ENCODE measurements around the gene DPT.

DPT gene

DNA sequence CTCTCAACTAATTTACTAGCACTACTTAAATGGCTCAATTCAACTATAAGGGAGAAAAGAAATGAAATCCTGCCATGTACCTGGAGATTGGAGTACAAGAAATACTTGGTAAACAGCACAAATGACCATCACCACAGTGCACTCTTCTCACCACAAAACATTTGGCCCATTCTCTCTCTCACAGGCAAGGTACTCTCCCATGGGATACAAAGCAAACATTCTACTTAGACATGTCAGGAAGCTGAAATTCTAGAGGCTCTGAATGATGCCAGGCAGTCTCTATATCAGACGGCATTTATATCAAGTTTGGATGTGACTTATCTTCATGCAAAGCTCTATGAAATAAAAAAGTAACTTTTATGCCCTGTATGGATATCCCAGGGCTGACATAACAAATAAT lies 72.5 kb downstream of the DPT start:
- DNase-seq (ENCODE audit: low spot score) = no peak

- DNase-seq (ENCODE audit: low spot score) = no peak
Measured at GRCh38 chr1:168654198-168654915, 74.6 kb downstream of the DPT start.

DNA sequence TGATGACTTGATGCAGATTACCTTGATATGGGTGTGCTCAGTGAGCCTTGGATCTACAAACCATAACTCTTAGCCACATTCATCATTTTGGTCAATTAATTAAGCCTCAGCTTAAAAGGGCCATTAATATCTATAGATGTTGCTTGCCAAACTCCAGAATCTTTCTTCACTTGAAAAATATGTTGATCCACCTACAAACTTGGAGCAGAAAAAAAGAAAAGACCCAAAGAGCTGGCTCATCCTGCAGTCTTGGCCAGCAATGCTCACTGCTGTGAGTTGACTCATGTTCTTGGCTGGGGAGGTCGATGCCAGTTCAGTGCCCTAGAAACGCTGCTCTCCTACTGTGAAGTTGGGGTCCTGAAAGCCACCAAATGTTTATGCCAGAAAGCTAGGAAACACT lies 75.4 kb downstream of the DPT start:
- no peak for DNase-seq (ENCODE audit: low spot score)

DNA sequence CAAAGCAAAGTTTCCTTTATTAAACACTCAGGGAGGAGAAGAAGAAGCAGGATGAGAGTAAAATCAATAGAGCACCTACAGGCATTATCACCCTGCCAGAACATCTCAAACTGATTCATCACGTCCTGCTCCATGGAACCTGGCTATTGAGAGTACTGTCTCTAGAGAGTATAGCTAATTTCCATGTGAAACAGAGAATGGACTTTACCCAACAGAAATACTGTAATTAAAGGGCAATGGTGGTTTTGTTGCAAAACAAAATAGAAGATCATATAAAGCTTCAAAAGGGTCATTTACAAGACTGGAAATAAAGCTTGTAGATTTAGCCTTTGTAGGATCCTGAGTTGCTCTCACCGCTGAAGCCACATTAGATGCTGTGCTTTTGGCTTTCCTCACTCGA lies 83.3 kb downstream of the DPT start:
- no peak for DNase-seq (ENCODE audit: low spot score)

All from kidney capillary endothelial cell (primary cell).